Skeletal muscle cell (primary cell): Measurements from ENCODE around the gene BHLHA9.
"Not testable (repeated sequence)": the region's sequence is repeated elsewhere in the genome, so short reads cannot be mapped to it uniquely, and the experiment has no call there.

Experiments used
- DNase-seq: peaks from one replicate; pipeline ENCODE4 v3.0.0-alpha.2; 2010; ENCODE audit warnings: low read depth
- H3K4me3 ChIP-seq: 2 replicates; pipeline ENCODE4 v1.5.1; 2011; ENCODE audit warnings: low read depth, mild to moderate bottlenecking, control low read depth, low read length, moderate library complexity

Gene BHLHA9

GRCh38 chr17:1270210-1271029 lies at the start of gene BHLHA9:
TSS of gene BHLHA9 (plus strand) at chr17:1270444. CDS start at chr17:1270564, 120 bp downstream.
- H3K4me3 ChIP-seq: no peak within 1 kb of the TSS
- no peak for DNase-seq

GRCh38 chr17:1221209-1221608 lies 49.0 kb upstream of the BHLHA9 start:
- no peak overlapping the region for H3K4me3 ChIP-seq
- no peak for DNase-seq

- DNase-seq: no peak
- H3K4me3 ChIP-seq: no peak overlapping the region
Measured at GRCh38 chr17:1222321-1222720, 47.9 kb upstream of the BHLHA9 start.

GRCh38 chr17:1223662-1224061 lies 46.6 kb upstream of the BHLHA9 start:
- H3K4me3 ChIP-seq: no peak overlapping the region

GRCh38 chr17:1224330-1224729 lies 45.9 kb upstream of the BHLHA9 start:
- no peak overlapping the region for H3K4me3 ChIP-seq
- DNase-seq: no peak

More at GRCh38 chr17:1223662-1224061, 46.6 kb upstream of the BHLHA9 start:
- no peak for DNase-seq

- no peak for DNase-seq
Measured at GRCh38 chr17:1226308-1226707, 43.9 kb upstream of the BHLHA9 start.

GRCh38 chr17:1227365-1227764 lies 42.9 kb upstream of the BHLHA9 start:
- no peak overlapping the region for H3K4me3 ChIP-seq
- DNase-seq: no peak

More at GRCh38 chr17:1226308-1226707, 43.9 kb upstream of the BHLHA9 start:
- no peak overlapping the region for H3K4me3 ChIP-seq

- DNase-seq: no peak
- H3K4me3 ChIP-seq: no peak overlapping the region
Measured at GRCh38 chr17:1227917-1228780, 42.1 kb upstream of the BHLHA9 start.

GRCh38 chr17:1228781-1229348 lies 41.4 kb upstream of the BHLHA9 start:
- no peak for DNase-seq
- H3K4me3 ChIP-seq: no peak overlapping the region

- no peak for DNase-seq
- H3K4me3 ChIP-seq: peak overlapping the region; percentile 33
Measured at GRCh38 chr17:1229349-1229899, 40.8 kb upstream of the BHLHA9 start.

- H3K4me3 ChIP-seq: peak overlapping the region; percentile 5
- DNase-seq: no peak
Measured at GRCh38 chr17:1229900-1230501, 40.2 kb upstream of the BHLHA9 start.

GRCh38 chr17:1231456-1231855 lies 38.8 kb upstream of the BHLHA9 start:
- no peak overlapping the region for H3K4me3 ChIP-seq
- DNase-seq: no peak

- no peak overlapping the region for H3K4me3 ChIP-seq
- no peak for DNase-seq
Measured at GRCh38 chr17:1232331-1232730, 37.9 kb upstream of the BHLHA9 start.

GRCh38 chr17:1232786-1233185 lies 37.5 kb upstream of the BHLHA9 start:
- no peak for DNase-seq

GRCh38 chr17:1234455-1234854 lies 35.8 kb upstream of the BHLHA9 start:
- DNase-seq: no peak
- H3K4me3 ChIP-seq: no peak overlapping the region

More at GRCh38 chr17:1232786-1233185, 37.5 kb upstream of the BHLHA9 start:
- H3K4me3 ChIP-seq: no peak overlapping the region

- no peak overlapping the region for H3K4me3 ChIP-seq
- no peak for DNase-seq
Measured at GRCh38 chr17:1237471-1237870, 32.8 kb upstream of the BHLHA9 start.

- no peak overlapping the region for H3K4me3 ChIP-seq
- DNase-seq: no peak
Measured at GRCh38 chr17:1239210-1239609, 31.0 kb upstream of the BHLHA9 start.

GRCh38 chr17:1240426-1240825 lies 29.8 kb upstream of the BHLHA9 start:
- H3K4me3 ChIP-seq, DNase-seq: not testable (repeated sequence)

- H3K4me3 ChIP-seq: no peak overlapping the region
- DNase-seq: no peak
Measured at GRCh38 chr17:1241929-1242328, 28.3 kb upstream of the BHLHA9 start.
